Endometrial microvascular endothelial cells (primary cell): ENCODE measurements around the gene C9orf153. TPM values are rescaled to one million over a fixed set of nuclear protein-coding genes. Genes with fewer than 3 reads are reported as not detected.

Experiments used
- in situ Hi-C: cut with HindIII; loops from 2 replicates; pipeline ENCODE4 v1.10.0; 2017; ENCODE audit warnings: low sequenced_read_pairs, low pct_unique_long_range_greater_than_20kb; ENCODE audit errors: inconsistent ontology term
- total RNA-seq: library from RNA; depleted of rRNA; stranded (reverse); fragments of >200 nt; gene quantifications from one replicate; pipeline ENCODE4 v1.2.3, GENCODE V29; 2015; ENCODE audit errors: inconsistent ontology term

Gene C9orf153
- total RNA-seq, 1 donor from 2014 or later, result not detected

GRCh38 chr9:86274821-86275643 lies 15.6 kb upstream of the C9orf153 start:
- in situ Hi-C loops, result no loop called here

- in situ Hi-C loops, result no loop called here
Measured at GRCh38 chr9:86272221-86272620, 12.8 kb upstream of the C9orf153 start.

GRCh38 chr9:86263876-86264275 lies 4.4 kb upstream of the C9orf153 start:
- in situ Hi-C loops, result no loop called here

GRCh38 chr9:86262492-86262891 lies 3.0 kb upstream of the C9orf153 start:
- in situ Hi-C loops, result no loop called here

DNA sequence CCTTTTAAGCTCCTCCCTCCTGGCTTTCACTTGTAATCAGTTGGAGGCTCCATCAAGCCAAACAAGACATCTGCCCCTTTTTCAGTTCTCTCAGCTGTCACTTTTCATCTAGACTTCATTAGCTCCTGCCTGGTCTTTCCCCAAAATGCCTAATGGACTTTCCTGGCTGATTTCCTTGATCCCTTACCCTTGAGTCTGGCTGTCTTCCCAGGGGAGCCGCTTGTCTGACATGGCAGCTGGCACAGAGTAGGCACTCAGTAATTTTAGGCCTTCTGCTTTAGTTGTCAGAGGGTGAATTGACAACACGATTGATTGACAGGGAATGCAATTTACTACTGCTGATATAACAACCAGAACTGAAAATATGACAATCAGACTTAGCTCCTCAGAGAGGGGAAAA lies 2.1 kb downstream of the C9orf153 start:
- in situ Hi-C loops, result no loop called here

DNA sequence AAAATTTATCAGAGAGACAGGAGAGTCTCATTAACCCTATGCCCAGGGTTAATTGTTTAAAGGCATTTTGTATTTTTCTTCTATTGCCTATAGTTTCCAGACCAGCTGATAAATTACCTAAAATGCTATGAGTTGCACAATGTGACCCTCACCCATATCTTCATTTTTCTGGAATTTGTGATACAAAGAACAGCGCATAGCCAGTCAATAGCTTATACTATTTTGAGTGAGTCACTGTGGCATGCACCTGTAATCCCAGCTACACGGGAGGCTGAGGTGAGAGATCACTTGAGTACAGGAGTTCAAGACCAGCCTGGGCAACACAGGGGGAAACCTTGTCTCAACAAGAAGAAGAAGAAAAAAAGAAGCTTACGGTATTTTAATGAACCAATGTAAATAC lies 2.8 kb downstream of the C9orf153 start:
- in situ Hi-C loops, result no loop called here

DNA sequence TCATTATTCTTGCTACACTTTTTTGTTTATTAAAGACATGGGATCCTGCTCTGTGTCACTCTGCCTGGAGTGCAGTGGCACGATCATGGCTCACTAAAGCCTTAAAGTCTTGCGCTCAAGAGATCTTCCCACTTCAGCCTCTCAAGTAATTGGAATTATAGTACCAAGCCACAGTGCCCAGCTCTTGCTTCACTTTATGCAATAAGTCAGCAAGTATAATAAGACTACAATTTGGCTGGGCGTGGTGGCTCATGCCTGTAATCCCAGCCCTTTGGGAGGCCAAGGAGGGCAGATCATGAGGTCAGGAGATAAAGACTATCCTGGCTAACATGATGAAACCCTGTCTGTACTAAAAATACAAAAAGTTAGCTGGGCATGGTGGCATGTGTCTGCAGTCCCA lies 5.9 kb downstream of the C9orf153 start:
- in situ Hi-C loops, result no loop called here

DNA sequence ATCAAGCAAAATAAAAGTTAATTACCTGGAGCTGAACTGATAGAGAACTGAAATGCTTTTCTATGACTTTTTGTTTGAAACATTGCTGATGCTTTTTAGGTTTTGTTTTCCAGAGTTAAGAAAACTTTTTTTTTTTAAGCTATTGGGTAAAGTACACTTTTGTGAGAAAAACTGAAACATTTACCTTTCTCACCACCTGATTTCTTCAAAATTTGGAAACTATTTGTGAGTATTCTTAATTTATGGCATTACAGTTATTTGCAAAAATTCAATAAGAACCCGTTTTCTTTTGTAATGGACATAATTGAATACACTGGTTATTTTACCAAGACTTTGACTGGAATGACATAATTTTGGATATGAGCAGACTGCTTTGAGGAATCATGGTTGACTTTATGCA lies 6.6 kb downstream of the C9orf153 start:
- in situ Hi-C loops, result no loop called here

DNA sequence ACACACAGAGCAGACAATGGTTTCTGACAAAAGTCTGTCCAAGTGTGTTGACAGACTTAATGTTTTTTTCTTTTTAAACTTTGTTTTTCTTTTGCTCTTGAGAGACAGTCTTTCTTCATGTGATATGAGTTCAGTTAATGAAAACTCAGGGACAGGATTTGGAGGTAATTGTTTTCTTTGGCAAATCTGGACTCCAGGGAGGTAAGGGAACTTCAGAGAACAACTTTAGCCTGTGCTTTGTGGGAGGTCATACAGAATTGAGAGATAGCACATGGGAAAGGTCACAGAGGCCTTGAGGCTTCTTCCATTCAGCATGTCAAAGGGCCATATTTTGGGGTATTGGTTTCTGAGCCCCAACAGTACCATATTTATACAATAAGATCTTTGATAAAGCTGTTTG lies 9.3 kb downstream of the C9orf153 start:
- in situ Hi-C loops, result no loop called here

- in situ Hi-C loops, result no loop called here
Measured at GRCh38 chr9:86248746-86249145, 10.7 kb downstream of the C9orf153 start.

DNA sequence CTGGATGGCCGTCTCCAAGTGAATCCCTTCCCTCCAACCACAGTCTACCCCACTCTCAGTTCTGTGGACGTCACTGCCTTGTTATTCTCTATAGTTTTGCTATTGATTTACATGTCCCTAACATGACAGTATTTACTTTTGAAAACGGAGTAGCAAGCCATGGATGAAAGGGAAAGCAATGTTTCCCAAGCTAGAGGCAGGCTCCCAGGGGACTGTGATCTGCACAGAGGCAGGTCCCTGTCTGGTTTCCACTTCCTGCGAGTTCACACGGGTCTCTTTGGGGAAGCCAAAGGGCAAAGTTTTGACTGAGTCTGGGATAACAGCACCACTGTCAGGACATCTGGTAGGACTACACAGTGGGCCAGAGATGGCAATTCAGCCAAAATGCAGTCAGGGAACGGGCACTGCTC lies 12.7 kb downstream of the C9orf153 start:
- in situ Hi-C loops, result no loop called here

DNA sequence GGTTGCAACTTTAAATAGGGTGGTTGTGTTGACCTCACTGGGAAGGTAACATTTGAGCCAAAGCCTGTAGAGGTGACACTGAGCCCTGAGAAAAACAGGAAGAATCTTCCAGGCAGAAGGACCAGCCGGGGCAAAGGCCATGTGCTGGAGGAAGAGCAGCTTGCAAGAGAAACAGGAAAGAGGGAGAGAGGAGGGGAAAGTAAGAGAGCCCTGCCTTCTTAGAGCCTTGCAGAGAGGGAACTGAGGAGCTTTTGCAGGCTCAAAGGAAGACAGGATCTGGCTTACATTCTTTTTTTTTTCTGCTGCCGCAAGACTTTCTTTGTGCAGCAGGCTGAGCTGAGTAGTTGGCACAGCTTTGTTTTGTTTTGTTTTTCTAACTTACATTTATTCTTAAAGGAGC lies 17.4 kb downstream of the C9orf153 start:
- in situ Hi-C loops, result no loop called here

- in situ Hi-C loops, result no loop called here
Measured at GRCh38 chr9:86241216-86241615, 18.2 kb downstream of the C9orf153 start.

GRCh38 chr9:86238861-86239770 lies 20.3 kb downstream of the C9orf153 start:
- in situ Hi-C loops, result no loop called here

GRCh38 chr9:86230858-86231257 lies 28.6 kb downstream of the C9orf153 start:
- in situ Hi-C loops, result no loop called here

DNA sequence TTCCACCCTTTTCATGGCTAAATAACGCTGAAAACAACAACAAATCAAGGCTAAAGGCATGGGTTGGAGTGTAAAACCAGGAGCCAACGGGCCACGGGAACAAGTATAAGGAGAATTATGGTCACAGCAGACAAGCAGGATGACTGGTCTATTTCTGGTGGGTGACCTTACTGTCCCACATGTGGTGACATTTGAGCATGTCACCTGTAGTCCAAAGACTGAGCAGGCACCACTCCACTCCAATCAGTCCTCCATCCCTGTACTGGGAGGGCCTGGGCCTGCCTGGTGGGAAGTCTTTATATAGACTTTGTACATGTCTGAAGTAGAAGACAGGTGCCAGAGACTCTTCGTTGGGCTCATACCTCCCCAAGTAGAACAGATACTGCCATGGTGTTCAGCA lies 36.8 kb downstream of the C9orf153 start:
- in situ Hi-C loops, result no loop called here

DNA sequence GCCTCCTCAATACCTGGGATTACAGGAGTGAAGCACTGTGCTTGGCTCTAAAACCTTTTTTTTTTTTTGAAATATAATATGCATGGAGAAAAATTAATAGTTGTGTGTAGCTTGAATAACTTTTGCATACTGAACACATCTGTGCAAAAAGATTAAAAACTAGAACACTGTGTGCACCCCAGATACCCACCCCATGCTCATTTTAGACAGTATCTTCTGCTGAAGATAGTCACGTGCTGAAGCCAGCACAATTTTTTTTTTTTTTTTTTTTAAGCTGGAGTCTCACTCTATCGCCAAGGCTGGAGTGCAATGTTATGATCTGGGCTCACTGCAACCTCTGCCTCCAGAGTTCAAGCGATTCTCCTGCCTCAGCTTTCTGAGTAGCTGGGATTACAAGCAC lies 39.9 kb downstream of the C9orf153 start:
- in situ Hi-C loops, result no loop called here

DNA sequence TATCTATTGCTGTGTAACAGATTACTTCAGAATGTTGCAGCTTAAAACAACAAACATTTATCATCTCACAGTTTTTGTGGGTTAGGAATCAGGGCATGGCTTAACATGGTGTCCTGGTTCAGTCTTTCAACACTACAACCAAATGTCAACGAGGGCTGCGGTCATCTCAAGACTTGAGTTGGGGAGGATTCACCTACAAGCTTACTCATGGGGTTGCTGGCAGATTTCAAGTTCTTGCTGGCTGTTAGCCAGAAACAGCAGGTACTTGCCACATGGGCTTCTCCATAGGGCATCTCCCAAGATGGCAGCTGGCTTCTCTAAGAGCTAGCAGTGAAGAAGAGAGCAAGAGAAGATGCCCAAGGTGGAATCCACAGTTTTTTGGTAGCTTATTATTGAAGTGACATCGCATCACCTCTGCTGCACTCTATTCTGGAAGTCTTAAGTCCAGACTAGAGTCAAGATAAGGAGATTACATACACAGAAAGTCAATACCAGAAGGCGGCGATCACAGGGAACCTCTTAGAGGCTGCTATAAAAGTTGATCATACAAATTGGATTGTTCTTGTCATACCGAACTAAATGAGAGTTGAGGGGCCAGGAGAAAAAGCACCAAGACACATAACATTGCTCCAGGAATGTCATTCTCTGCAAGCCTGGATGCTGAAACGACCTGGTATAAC lies 42.2 kb downstream of the C9orf153 start:
- in situ Hi-C loops, result no loop called here

DNA sequence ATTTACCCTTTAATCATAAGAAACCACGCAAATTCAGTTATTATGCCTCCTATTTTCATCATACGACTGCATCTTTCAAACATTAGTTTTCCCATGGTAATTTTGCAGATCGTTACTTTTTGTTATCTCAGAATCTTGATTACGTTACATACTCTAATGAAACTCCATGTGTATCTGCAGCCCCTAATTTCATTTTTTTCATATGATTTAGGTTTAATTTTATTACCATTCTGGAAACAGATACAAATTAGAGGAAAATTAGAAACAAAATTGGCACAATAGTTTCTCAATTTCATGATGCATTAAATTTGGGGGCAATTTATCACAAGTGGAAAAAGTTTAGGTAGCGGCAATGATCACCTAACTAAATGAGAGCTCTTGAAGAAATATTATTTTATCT lies 52.3 kb downstream of the C9orf153 start:
- in situ Hi-C loops, result no loop called here
